HFF-Myc (cell line): ENCODE measurements around the gene SPRED3.
"Not testable (repeated sequence)": the region's sequence is repeated elsewhere in the genome, so short reads cannot be mapped to it uniquely, and the experiment has no call there.

Source experiments
- DNase-seq: peaks from one replicate; pipeline ENCODE4 v3.0.0-alpha.2; 2011; ENCODE audit warnings: low read depth; ENCODE audit errors: extremely low read depth
- H3K4me3 ChIP-seq: replicated peaks from 2 replicates; pipeline ENCODE4 v1.5.1; 2011; ENCODE audit warnings: low read depth, mild to moderate bottlenecking, control low read depth, low read length
- CTCF ChIP-seq: IDR thresholded peaks from 2 replicates; pipeline ENCODE4 v1.5.1; 2012; ENCODE audit warnings: mild to moderate bottlenecking, low read depth, low read length, control low read depth; ENCODE audit errors: missing control alignments

SPRED3 gene

DNA sequence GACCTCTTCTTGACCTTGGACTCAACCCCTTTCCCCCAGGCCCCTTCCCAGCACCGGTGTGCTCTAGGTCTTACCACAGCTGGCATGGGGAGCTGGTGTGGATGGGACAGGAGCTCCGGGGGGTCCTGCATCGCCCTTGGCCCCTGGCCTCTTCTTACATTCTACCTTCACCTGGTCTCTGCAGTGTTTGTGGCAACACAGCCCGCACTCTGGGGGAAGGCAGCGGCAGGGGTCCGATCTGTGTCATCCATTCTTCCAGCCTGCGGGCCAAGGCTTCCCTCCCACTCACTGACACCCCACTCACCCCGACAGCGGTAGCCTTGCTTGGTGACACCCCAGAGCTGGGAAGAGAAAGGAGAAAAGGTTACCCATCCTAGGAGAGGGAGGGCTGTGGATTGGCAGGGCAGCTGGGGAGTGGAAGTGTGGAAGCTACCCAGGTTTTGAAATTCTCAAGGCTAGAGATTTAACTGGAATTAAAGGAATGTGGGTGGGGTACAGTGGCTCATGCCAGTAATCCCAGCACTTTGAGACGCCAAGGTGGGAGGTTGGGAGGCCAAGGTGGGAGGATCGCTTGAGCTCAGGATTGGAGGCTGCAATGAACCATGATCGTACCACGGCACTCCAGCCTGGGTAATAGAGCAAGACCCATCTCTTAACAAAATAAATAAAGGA, 22.7 kb downstream of the SPRED3 start:
- no peak for TF ChIP-seq CTCF
- no peak for DNase-seq
- no peak overlapping the region for H3K4me3 ChIP-seq

- H3K4me3 ChIP-seq = not testable (repeated sequence)
Observed at GRCh38 chr19:38411898-38412297, 23.4 kb downstream of the SPRED3 start.

GRCh38 chr19:38412491-38412890, 24.0 kb downstream of the SPRED3 start:
- no peak overlapping the region for H3K4me3 ChIP-seq
- no peak for DNase-seq
- no peak for TF ChIP-seq CTCF

More at GRCh38 chr19:38411898-38412297, 23.4 kb downstream of the SPRED3 start:
- not testable (repeated sequence) for DNase-seq

- no peak for TF ChIP-seq CTCF
- no peak for DNase-seq
- H3K4me3 ChIP-seq = no peak overlapping the region
Observed at GRCh38 chr19:38412961-38413360, 24.5 kb downstream of the SPRED3 start.

DNA sequence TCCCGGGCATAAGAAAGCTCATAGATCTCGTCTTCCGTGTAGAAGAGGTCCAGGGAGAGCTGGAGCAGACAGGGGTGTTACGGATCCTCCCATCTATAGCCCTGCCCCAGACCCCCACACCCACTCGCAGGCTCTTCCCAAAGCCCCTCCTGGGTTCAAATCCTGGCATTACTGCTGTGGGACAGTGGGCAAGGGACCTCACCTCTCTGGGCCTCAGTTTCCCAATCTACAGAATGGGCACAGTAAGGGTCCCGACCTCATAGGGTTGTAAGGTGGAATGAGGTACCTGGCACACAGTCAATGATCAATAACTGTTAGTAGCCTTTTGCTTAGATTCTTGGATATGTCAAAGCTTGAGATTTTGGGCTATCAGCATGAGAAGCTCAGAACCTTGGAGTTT, 24.9 kb downstream of the SPRED3 start:
- no peak overlapping the region for H3K4me3 ChIP-seq
- no peak for DNase-seq
- TF ChIP-seq CTCF = no peak

DNA sequence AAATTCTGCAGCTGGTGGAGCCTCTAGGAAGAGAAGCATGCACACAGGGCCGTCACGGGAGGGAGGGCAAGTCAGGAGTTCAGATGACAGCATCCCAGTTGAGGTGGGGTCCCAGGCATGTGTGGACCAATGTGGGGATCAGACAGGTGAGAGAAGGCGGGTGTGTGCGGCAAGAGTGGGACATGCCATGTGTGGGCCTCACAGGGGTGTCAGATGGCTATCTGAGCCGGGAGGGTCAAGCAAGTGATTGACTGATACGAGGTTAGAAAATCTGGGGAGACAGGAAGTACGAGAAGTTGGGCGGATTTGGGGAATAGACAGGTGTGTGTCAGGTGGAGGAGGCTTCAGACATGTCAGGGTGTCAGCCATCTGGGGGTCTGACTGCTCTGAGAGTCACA, 28.6 kb downstream of the SPRED3 start:
- no peak overlapping the region for H3K4me3 ChIP-seq
- TF ChIP-seq CTCF = no peak
- no peak for DNase-seq

GRCh38 chr19:38417544-38418506, 29.3 kb downstream of the SPRED3 start:
- no peak for TF ChIP-seq CTCF
- no peak for DNase-seq
- peak overlapping the region; percentile 4; the same call in 1 of the 2 replicates for H3K4me3 ChIP-seq
